ENCODE results near the gene ZNF469.

The ZNF469 gene

GRCh38 chr16:88348377-88349152 is 34.2 kb upstream of the ZNF469 start:
- TF ChIP-seq CTCF (IDR thresholded peaks at IDR 0.05; ENCODE audit: insufficient read depth, low read depth, low read length, missing control alignments): no peak
- no peak overlapping the region for H3K4me3 ChIP-seq (ENCODE audit: low read depth, low read length)
- no peak for DNase-seq (ENCODE audit: low read depth)

- no peak for DNase-seq (ENCODE audit: low read depth)
- no peak overlapping the region for H3K4me3 ChIP-seq (ENCODE audit: low read depth, low read length)
- TF ChIP-seq CTCF (IDR thresholded peaks at IDR 0.05; ENCODE audit: insufficient read depth, low read depth, low read length, missing control alignments): no peak
Observed at GRCh38 chr16:88349153-88349902, 33.4 kb upstream of the ZNF469 start.

- TF ChIP-seq CTCF (IDR thresholded peaks at IDR 0.05; ENCODE audit: insufficient read depth, low read depth, low read length, missing control alignments): no peak
- H3K4me3 ChIP-seq (ENCODE audit: low read depth, low read length): no peak overlapping the region
- DNase-seq (ENCODE audit: low read depth): no peak
Observed at GRCh38 chr16:88349903-88350900, 32.6 kb upstream of the ZNF469 start.

- no peak overlapping the region for H3K4me3 ChIP-seq (ENCODE audit: low read depth, low read length)
- DNase-seq (ENCODE audit: low read depth): no peak
- no peak for TF ChIP-seq CTCF (IDR thresholded peaks at IDR 0.05; ENCODE audit: insufficient read depth, low read depth, low read length, missing control alignments)
Observed at GRCh38 chr16:88350922-88351321, 31.8 kb upstream of the ZNF469 start.

- H3K4me3 ChIP-seq (ENCODE audit: low read depth, low read length): no peak overlapping the region
- TF ChIP-seq CTCF (IDR thresholded peaks at IDR 0.05; ENCODE audit: insufficient read depth, low read depth, low read length, missing control alignments): no peak
- DNase-seq (ENCODE audit: low read depth): no peak
Observed at GRCh38 chr16:88351491-88352101, 31.2 kb upstream of the ZNF469 start.
